Left ventricle myocardium inferior (tissue), 1 donor: ENCODE results near the gene CACNA1C. TPM values are rescaled to one million over a fixed set of nuclear protein-coding genes. Genes with fewer than 3 reads are reported as not detected.

Experiments used
- DNase-seq: peaks from one replicate; pipeline ENCODE4 v3.0.0-alpha.2; 2020
- H3K27ac ChIP-seq: fragments of 200-600 bp; replicated peaks from 2 replicates; pipeline ENCODE4 v1.8.0; 2021
- H3K27me3 ChIP-seq: fragments of 200-600 bp; 2 replicates; pipeline ENCODE4 v1.8.0; 2021; ENCODE audit warnings: low read depth
- H3K36me3 ChIP-seq: fragments of 200-600 bp; 2 replicates; pipeline ENCODE4 v1.8.0; 2021
- H3K4me1 ChIP-seq: fragments of 200-600 bp; 2 replicates; pipeline ENCODE4 v1.8.0; 2021
- H3K4me3 ChIP-seq: fragments of 200-600 bp; 2 replicates; pipeline ENCODE4 v1.8.0; 2021; ENCODE audit warnings: mild to moderate bottlenecking, moderate library complexity
- H3K9me3 ChIP-seq: fragments of 200-600 bp; replicated peaks from 2 replicates; pipeline ENCODE4 v1.8.0; 2021
- CTCF ChIP-seq: fragments of 200-600 bp; IDR thresholded peaks from 2 replicates; pipeline ENCODE4 v1.8.0; 2021; ENCODE audit warnings: antibody characterized with exemption, mild to moderate bottlenecking, borderline replicate concordance
- intact Hi-C: fragments of 100-400 bp; cut with micrococcal nuclease; formaldehyde crosslinking; loops from one replicate; pipeline ENCODE4 v1.11.0; 2022
- total RNA-seq: library from RNA; stranded (reverse); fragmentation: NEBNext Ultra II Directional; extraction: Animal tissue kit (Norgen Biotek cat#: 25700); gene quantifications from one replicate; pipeline ENCODE4 v1.2.1, GENCODE V29; 2021
- donor health status: DM: no; HTN: yes; CAD: no; lungs with severe emphysema.

Gene CACNA1C
- total RNA-seq, 1 donor from 2014 or later, result 137 TPM

- Histone ChIP-seq H3K27me3 (no peaks in the 10 kb centered on the region), H3K4me1 (peaks cover 24% of the 10 kb centered on the region), H3K4me3 (peak overlapping the region; percentile 39), H3K36me3 (peaks cover 59% of the 10 kb centered on the region), H3K27ac (peak overlapping the region; percentile 58), H3K9me3 (no peaks in the 10 kb centered on the region)
- peak; percentile 75 for DNase-seq
- intact Hi-C loops, result loop anchor here (10.0 kb wide), 1 partner anchor 528 kb away; the partner anchor contains the start of gene CACNA1C
- TF ChIP-seq CTCF, result peak; percentile 92
Measured at GRCh38 chr12:2583091-2583497, 530.3 kb downstream of the CACNA1C start.

- DNase-seq, result no peak
- Histone ChIP-seq H3K27ac (peak overlapping the region; percentile 58), H3K4me3 (no peak overlapping the region), H3K9me3 (no peaks in the 10 kb centered on the region), H3K4me1 (peaks cover 24% of the 10 kb centered on the region), H3K36me3 (peaks cover 59% of the 10 kb centered on the region), H3K27me3 (no peaks in the 10 kb centered on the region)
- TF ChIP-seq CTCF, result no peak
- intact Hi-C loops, result loop anchor here (10.0 kb wide), 1 partner anchor 529 kb away; the partner anchor contains the start of gene CACNA1C
Measured at GRCh38 chr12:2583642-2584401, 531.0 kb downstream of the CACNA1C start.

DNA sequence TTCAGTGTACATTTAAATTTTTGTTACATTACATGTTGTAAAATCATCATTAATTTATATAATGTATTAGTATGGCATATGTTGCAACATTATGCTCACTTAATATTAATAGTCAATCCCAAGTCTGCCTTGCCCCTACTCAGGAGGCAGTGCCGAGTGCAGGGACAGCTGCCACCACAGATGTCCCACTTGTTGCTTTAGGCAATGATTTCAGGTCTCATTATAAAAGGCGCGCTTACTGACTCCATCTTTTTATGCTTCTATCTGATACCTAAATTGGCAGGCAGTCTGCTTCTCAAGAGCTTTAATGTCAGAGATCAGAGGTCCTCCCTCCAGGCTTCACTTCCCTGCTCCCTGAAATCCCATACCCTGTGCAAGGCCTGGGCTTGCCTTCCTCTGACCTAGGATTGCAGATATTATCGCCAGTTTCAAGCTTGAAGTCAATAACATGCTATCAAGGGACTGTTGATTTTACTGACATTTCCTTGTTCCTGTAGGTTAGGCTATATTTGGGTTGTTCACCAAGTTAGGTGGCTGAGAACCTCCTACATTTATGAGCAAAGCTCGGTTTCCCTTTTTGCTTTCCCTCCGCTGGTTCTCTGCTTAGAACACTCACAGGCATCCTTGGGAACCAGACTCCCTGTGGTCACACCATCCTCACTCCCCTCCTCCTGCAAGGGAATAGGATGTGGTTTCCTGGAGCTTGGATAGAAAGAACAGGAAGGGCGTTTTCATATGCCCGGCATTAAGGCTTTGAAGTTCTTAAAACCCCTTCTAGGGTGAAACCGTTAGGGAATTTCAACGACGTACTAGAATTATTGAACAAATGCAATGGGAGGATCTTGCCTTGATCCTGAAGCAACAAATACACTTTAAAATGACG, 533.6 kb downstream of the CACNA1C start:
- intact Hi-C loops, result loop anchor here (10.0 kb wide), 1 partner anchor 532 kb away; the partner anchor contains the start of gene CACNA1C
- H3K4me3 ChIP-seq, result no peak overlapping the region
- no peak for DNase-seq
- H3K27me3 ChIP-seq, result no peaks in the 10 kb centered on the region
- peaks cover 24% of the 10 kb centered on the region for H3K4me1 ChIP-seq
- TF ChIP-seq CTCF, result no peak
- peaks cover 2% of the 10 kb centered on the region for H3K9me3 ChIP-seq
- H3K27ac ChIP-seq, result no peak overlapping the region
- peaks cover 70% of the 10 kb centered on the region for H3K36me3 ChIP-seq

- Histone ChIP-seq H3K36me3 (peaks cover 90% of the 10 kb centered on the region), H3K9me3 (peaks cover 13% of the 10 kb centered on the region), H3K27ac (no peak overlapping the region), H3K27me3 (no peaks in the 10 kb centered on the region), H3K4me3 (no peak overlapping the region), H3K4me1 (peaks cover 12% of the 10 kb centered on the region)
- TF ChIP-seq CTCF, result no peak
- no peak for DNase-seq
- intact Hi-C loops, result loop anchor here (10.0 kb wide), 1 partner anchor 534 kb away; the partner anchor contains the start of gene CACNA1C
Measured at GRCh38 chr12:2588345-2588744, 535.6 kb downstream of the CACNA1C start.

- peaks cover 2% of the 10 kb centered on the region for H3K4me1 ChIP-seq
- no peak overlapping the region for H3K27ac ChIP-seq
- peaks cover 23% of the 10 kb centered on the region for H3K9me3 ChIP-seq
- peaks cover 94% of the 10 kb centered on the region for H3K36me3 ChIP-seq
- no peak for DNase-seq
- H3K4me3 ChIP-seq, result no peak overlapping the region
- no peak for TF ChIP-seq CTCF
- H3K27me3 ChIP-seq, result no peaks in the 10 kb centered on the region
- intact Hi-C loops, result loop anchor here (10.0 kb wide), 1 partner anchor 535 kb away; the partner anchor contains the start of gene CACNA1C
Measured at GRCh38 chr12:2589381-2589780, 536.6 kb downstream of the CACNA1C start.
